KMS-11 (cell line): ENCODE measurements around the gene ATP8A1.
"Not testable (repeated sequence)": the region's sequence is repeated elsewhere in the genome, so short reads cannot be mapped to it uniquely, and the experiment has no call there.

Source experiments
- H2AFZ ChIP-seq: fragments of 200-600 bp; sonication (generic); 2 replicates; pipeline ENCODE4 v1.6.1; 2016; ENCODE audit warnings: antibody characterized with exemption, mixed run types, low read depth
- H3K27ac ChIP-seq: fragments of 200-600 bp; sonication (generic); 2 replicates; pipeline ENCODE4 v1.6.1; 2016; ENCODE audit warnings: mild to moderate bottlenecking, mixed run types
- H3K27me3 ChIP-seq: fragments of 200-600 bp; sonication (generic); 2 replicates; pipeline ENCODE4 v1.6.1; 2017; ENCODE audit warnings: mild to moderate bottlenecking, low read depth, mixed run types, moderate library complexity; ENCODE audit not compliant: insufficient read depth
- H3K36me3 ChIP-seq: fragments of 200-600 bp; sonication (generic); 2 replicates; pipeline ENCODE4 v1.6.1; 2017; ENCODE audit warnings: mild to moderate bottlenecking, mixed run types; ENCODE audit not compliant: insufficient read depth
- H3K4me1 ChIP-seq: fragments of 200-600 bp; sonication (generic); 2 replicates; pipeline ENCODE4 v1.6.1; 2016; ENCODE audit warnings: mild to moderate bottlenecking, low read depth, mixed run types; ENCODE audit not compliant: poor library complexity, severe bottlenecking
- H3K4me2 ChIP-seq: fragments of 200-600 bp; sonication (generic); 2 replicates; pipeline ENCODE4 v1.7.0; 2016; ENCODE audit warnings: mild to moderate bottlenecking, mixed run types
- H3K4me3 ChIP-seq: fragments of 200-600 bp; sonication (generic); IDR thresholded peaks from 2 replicates; pipeline ENCODE4 v1.6.1; 2017; ENCODE audit warnings: low read depth, low read length, mixed read lengths; ENCODE audit not compliant: insufficient read depth
- H3K79me2 ChIP-seq: fragments of 200-600 bp; sonication (generic); 2 replicates; pipeline ENCODE4 v1.6.1; 2016; ENCODE audit warnings: low read depth, mixed run types; ENCODE audit not compliant: insufficient read depth
- H3K9ac ChIP-seq: fragments of 200-600 bp; sonication (generic); 2 replicates; pipeline ENCODE4 v1.6.1; 2016; ENCODE audit warnings: mild to moderate bottlenecking, mixed run types
- H4K20me1 ChIP-seq: fragments of 200-600 bp; sonication (generic); 2 replicates; pipeline ENCODE4 v1.6.1; 2016; ENCODE audit warnings: mild to moderate bottlenecking, mixed run types; ENCODE audit not compliant: insufficient read depth
- CTCF ChIP-seq: fragments of 200-600 bp; sonication (generic); conservative IDR thresholded peaks from 2 replicates; pipeline ENCODE4 v1.6.1; 2017; ENCODE audit warnings: low read depth, mild to moderate bottlenecking, antibody characterized with exemption, low read length, moderate library complexity, mixed read lengths

The ATP8A1 gene

GRCh38 chr4:42381666-42382065, 275.2 kb downstream of the ATP8A1 start:
- H3K9ac ChIP-seq: no peak overlapping the region
- no peak overlapping the region for H3K27ac ChIP-seq
- no peaks in the 10 kb centered on the region for H3K27me3 ChIP-seq
- TF ChIP-seq CTCF: no peak
- no peaks in the 10 kb centered on the region for H3K36me3 ChIP-seq
- no peak overlapping the region for H2AFZ ChIP-seq
- no peak overlapping the region for H3K4me2 ChIP-seq
- H3K79me2 ChIP-seq: no peaks in the 10 kb centered on the region
- H4K20me1 ChIP-seq: no peaks in the 10 kb centered on the region
- H3K4me1 ChIP-seq: no peaks in the 10 kb centered on the region
- no peak overlapping the region for H3K4me3 ChIP-seq

- no peak overlapping the region for H3K27ac ChIP-seq
- no peaks in the 10 kb centered on the region for H3K27me3 ChIP-seq
- H3K36me3 ChIP-seq: no peaks in the 10 kb centered on the region
- H3K79me2 ChIP-seq: no peaks in the 10 kb centered on the region
- H3K4me1 ChIP-seq: no peaks in the 10 kb centered on the region
- no peak overlapping the region for H2AFZ ChIP-seq
- no peak overlapping the region for H3K4me2 ChIP-seq
- H4K20me1 ChIP-seq: no peaks in the 10 kb centered on the region
- no peak overlapping the region for H3K4me3 ChIP-seq
- H3K9ac ChIP-seq: no peak overlapping the region
- no peak for TF ChIP-seq CTCF
These were observed 279.4 kb downstream of the ATP8A1 start for GRCh38 chr4:42377497-42377896.

GRCh38 chr4:42372303-42372702, 284.6 kb downstream of the ATP8A1 start:
- not testable (repeated sequence) for H3K27ac ChIP-seq, H3K4me3 ChIP-seq, H3K4me2 ChIP-seq, H3K9ac ChIP-seq, H3K79me2 ChIP-seq, H3K36me3 ChIP-seq, H2AFZ ChIP-seq, H4K20me1 ChIP-seq, H3K27me3 ChIP-seq, H3K4me1 ChIP-seq

GRCh38 chr4:42371305-42372252, 285.3 kb downstream of the ATP8A1 start:
- Histone ChIP-seq H3K36me3 (no peaks in the 10 kb centered on the region), H3K27ac (no peak overlapping the region), H3K79me2 (no peaks in the 10 kb centered on the region), H4K20me1 (no peaks in the 10 kb centered on the region), H3K4me2 (no peak overlapping the region), H3K4me3 (no peak overlapping the region), H3K27me3 (no peaks in the 10 kb centered on the region), H2AFZ (no peak overlapping the region), H3K4me1 (no peaks in the 10 kb centered on the region), H3K9ac (no peak overlapping the region)
- no peak; the same call in 1 of the 2 replicates for TF ChIP-seq CTCF

GRCh38 chr4:42369489-42369888, 287.4 kb downstream of the ATP8A1 start:
- H3K79me2 ChIP-seq: no peaks in the 10 kb centered on the region
- no peak overlapping the region for H3K9ac ChIP-seq
- no peak overlapping the region for H3K27ac ChIP-seq
- no peak overlapping the region for H3K4me3 ChIP-seq
- no peaks in the 10 kb centered on the region for H3K27me3 ChIP-seq
- TF ChIP-seq CTCF: no peak
- no peak overlapping the region for H3K4me2 ChIP-seq
- H2AFZ ChIP-seq: no peak overlapping the region
- no peaks in the 10 kb centered on the region for H4K20me1 ChIP-seq
- no peaks in the 10 kb centered on the region for H3K36me3 ChIP-seq
- H3K4me1 ChIP-seq: no peaks in the 10 kb centered on the region
